NCI-H1694 treated with DMSO at 0.1 percent for 48 hours (cell line): ENCODE results near the gene ACER3.
"Not testable (repeated sequence)": the region's sequence is repeated elsewhere in the genome, so short reads cannot be mapped to it uniquely, and the experiment has no call there.

Experiments used
- DNase-seq: peaks from one replicate; lab custom pipeline; 2025; lab: John Stamatoyannopoulos, UW

ACER3 gene

DNA sequence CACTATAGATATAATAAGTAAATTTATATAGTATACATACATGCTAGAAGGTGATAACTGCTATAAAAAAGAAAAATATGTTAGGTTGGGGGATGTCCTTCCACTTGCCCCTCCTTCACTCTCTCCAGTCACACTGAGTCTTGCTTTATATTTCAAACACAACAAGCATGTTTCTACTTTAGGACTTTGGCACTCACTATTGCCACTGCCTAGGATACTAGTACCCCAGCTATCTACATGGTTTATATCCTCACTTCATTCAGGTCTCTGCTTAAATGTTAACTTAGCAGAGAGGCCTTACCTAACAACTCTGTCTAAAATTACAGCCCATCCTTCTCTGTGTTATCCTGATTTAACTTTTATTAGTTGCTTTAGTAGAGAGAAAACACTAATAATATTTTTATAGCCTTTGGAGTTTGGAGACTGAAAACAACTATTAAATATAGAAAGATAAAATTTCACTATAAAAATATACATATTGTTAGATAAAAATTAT, 134.4 kb downstream of the ACER3 start:
- DNase-seq: no peak

GRCh38 chr11:76997512-76997911, 136.8 kb downstream of the ACER3 start:
- DNase-seq: no peak

- no peak for DNase-seq
Measured at GRCh38 chr11:76999597-76999996, 138.9 kb downstream of the ACER3 start.

- DNase-seq: no peak
Measured at GRCh38 chr11:77001613-77002012, 140.9 kb downstream of the ACER3 start.

GRCh38 chr11:77002776-77003175, 142.1 kb downstream of the ACER3 start:
- DNase-seq: no peak

DNA sequence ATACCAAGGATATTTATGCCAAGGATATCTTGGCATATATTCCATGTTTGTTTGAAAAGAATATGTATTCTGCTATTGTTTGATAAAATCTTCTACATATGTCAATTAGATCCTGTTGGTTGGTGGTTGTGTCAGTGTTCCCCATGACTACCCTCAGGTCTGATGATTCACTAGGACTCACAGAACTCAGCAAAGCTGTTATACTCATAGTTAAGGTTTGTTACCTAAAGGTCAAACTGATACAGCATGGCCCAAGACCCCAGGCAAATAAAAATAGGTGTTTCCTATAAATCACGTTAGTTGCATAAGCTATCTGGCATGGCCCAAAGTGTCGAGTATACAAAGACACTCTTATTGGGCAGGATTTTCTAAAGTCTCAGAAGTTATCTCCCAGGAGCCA, 143.2 kb downstream of the ACER3 start:
- no peak for DNase-seq

DNA sequence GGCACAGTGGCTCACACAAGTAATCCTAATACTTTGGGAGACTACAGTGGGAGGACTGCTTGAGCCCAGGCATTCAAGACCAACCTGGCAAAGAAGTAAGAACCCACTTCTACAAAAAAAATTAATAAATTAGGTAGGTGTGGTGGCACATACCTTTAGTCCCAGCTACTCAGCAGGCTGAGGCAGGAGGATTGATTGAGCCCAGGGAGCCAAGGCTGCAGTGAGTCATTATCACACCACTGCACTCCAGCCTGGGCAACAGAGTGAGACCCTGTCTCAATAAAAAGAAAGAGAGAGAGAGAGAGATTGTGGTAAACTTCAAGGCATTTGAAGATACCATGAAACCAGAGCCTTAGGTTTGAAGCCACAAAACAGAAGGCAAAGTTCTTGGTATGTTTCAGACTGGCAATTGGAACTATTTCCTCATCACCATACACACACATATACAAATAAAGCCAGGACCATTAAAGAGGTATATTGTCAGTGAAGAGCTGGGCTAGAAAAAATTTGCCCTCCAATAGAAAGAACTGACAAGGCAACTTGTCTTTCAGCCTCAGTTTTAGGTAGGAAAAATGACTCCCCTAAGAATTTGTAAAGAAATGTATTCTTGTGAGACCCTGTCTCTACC, 148.9 kb downstream of the ACER3 start:
- no peak for DNase-seq

DNA sequence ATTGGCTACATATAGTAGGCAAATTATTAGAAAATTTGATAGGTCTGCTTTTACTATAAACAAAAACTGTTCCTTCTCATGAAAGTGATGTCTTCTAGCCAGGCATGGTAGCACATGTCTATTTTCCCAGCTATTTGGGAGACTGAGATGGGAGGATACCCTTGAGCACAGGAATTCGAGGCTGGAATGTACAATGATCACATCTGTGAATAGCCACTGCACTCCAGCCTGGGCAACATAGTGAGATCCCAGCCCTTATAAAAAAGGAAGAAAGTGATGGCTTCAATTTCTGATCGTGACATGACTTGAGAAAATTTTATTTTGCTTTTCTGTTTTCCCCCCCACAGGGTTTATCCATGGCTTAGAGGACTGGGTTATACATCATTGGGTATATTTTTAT, 154.0 kb downstream of the ACER3 start:
- DNase-seq: no peak

GRCh38 chr11:77018396-77018924, 157.7 kb downstream of the ACER3 start:
- DNase-seq: not testable (repeated sequence)

DNA sequence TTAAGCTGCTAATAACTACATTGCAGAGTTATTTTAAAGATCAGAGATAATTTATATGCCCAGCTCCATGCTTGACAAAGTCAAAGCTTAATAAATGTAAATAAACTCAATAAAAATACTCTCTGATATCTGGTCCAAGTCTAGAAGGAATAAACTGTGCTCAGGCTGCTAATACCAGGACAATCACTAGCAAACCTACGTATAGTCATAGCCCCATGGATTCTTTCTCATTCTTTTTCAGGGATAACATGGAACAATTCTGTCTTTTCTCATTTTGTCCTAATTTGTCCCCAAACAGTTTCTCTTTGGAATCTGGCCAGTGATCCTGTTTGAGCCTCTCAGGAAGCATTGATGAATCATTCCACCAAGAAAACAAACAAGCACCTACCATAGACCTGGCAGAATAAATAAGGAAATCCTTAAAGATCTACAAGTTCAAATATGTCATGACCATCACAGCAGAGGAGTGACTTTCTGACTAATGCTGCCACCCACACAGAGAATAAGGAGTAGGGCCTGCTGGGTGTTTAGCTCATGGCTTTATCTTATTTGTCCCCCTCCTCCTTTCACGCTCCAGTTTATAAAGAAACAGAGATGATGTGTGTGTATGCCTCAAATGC, 159.4 kb downstream of the ACER3 start:
- DNase-seq: no peak

DNA sequence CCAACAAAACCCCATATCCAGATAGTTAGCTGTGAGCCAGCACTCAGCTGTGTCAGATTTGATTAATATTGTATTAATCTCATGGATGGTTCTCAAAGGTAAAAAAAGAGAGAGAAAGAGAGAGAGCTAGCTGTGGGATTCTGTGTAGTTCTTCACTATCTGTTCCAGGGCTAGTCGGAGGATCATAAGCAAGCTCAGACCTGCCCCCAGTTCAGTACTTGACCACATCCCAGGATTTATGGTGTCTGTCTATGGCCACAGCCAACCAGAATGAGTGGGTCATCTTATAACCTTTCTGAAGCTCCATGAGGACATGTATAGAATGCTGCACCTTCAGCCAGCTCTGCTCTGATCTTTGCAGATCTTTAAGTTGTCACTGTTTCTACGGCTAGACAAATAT, 160.0 kb downstream of the ACER3 start:
- DNase-seq: no peak

GRCh38 chr11:77024745-77025144, 164.0 kb downstream of the ACER3 start:
- DNase-seq: no peak

GRCh38 chr11:77026221-77026620, 165.5 kb downstream of the ACER3 start:
- no peak for DNase-seq

DNA sequence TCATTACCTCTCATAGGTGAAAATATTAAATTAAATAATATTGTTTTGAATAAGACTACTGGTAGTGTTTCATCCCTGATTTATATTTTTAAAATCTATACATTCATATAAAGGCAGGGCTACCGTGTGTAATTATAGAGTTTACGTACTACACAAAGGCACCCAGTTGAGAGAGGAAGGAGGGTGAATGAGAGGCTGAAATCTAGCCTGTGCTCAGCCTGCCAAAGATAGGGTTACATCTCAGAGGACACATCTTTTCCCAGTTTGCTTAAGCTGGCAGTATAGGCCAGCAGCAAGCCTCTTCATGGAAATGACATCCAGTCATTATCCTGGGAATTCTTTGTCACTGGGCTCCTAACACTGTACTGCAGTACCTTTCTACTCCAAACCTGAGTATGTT, 166.0 kb downstream of the ACER3 start:
- no peak for DNase-seq

GRCh38 chr11:77027275-77027674, 166.6 kb downstream of the ACER3 start:
- DNase-seq: peak; percentile 33

- no peak for DNase-seq
Measured at GRCh38 chr11:77029829-77030228, 169.1 kb downstream of the ACER3 start.

GRCh38 chr11:77030834-77031414, 170.2 kb downstream of the ACER3 start:
- DNase-seq: no peak

DNA sequence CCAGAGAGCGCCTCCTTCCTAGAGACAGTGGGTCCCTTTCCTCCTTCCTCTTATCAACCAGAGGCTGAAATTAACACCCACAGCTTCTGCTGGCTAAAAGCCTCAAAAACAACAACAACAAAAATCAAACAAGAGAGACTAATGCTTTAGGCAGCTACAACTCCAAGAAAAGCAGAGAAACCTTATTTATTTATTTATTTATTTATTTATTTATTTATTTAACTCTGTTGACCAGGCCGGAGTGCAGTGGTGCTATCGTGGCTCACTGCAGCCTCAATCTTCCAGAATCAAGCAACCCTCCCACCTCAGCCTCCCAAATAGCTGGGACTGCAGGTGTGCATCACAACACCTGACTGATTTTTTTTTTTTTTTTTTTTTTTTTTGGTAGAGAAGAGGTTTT, 170.9 kb downstream of the ACER3 start:
- no peak for DNase-seq

DNA sequence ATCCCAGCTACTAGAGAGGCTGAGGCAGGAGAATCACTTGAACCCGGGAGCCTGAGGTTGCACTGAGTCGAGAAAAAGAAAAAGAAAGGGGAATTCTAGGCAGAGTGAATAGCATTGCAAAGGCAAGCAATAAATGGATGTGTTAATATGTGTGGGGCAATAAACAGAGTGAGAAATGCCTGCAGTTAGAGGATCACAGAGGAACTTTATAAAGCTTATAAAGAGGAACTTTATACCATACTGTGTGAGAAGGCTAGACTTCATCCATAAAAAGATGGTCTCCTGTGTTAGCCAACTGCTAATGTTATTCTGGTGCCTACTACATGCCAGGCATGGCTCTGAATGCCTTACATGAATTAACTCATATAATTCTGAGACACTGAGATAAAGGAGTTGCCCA, 174.3 kb downstream of the ACER3 start:
- no peak for DNase-seq

- no peak for DNase-seq
Measured at GRCh38 chr11:77035580-77035979, 174.9 kb downstream of the ACER3 start.

DNA sequence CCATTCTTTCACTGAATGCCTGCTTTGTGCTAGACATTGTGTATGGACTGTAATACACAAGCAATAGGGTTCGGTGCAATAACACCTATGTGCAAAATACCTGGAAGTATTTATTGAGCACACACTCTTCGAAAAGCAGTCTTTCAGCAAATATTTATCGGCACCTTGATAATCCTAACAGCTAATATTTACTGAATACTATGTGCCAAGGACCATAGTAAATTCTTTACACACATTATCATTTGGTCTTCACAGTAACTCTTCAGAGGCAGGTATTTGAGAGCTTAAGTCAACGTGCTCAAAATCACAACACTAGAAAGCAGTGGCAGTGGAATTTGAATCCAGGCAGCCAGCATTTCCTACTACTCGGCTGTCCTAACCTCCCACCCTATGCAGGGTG, 175.7 kb downstream of the ACER3 start:
- no peak for DNase-seq

- DNase-seq: no peak
Measured at GRCh38 chr11:77037057-77037456, 176.3 kb downstream of the ACER3 start.
